Measurements from ENCODE around the gene NR2C2. TPM values are rescaled to one million over a fixed set of nuclear protein-coding genes. Genes with fewer than 3 reads are reported as not detected.

Gene NR2C2
- total RNA-seq, 1 experiment from 2014 or later = 41.5 TPM

GRCh38 chr3:14976317-14976716, 28.9 kb downstream of the NR2C2 start:
- intact Hi-C loops (cut with micrococcal nuclease; ENCODE audit: unreplicated experiment) = no loop called here
- no TSS peak for BruUV-seq (replicated peaks)
- DNase-seq = no peak
- H3K9me3 Mint-ChIP-seq (ENCODE audit: low read depth, unreplicated experiment) = peaks cover 2% of the 10 kb centered on the region
- no peak overlapping the region for H3K4me3 Mint-ChIP-seq (ENCODE audit: low read depth, unreplicated experiment)
- H3K27ac Mint-ChIP-seq (ENCODE audit: unreplicated experiment) = no peak overlapping the region
- CTCF ChIA-PET = no interaction called here
- no peak for TF ChIP-seq CTCF (IDR thresholded peaks at IDR 0.05; ENCODE audit: unreplicated experiment)
- no peaks in the 10 kb centered on the region for H3K36me3 Mint-ChIP-seq (ENCODE audit: insufficient read depth, unreplicated experiment)
- H3K4me1 Mint-ChIP-seq (ENCODE audit: low read depth, unreplicated experiment) = no peaks in the 10 kb centered on the region
- H3K27me3 Mint-ChIP-seq (ENCODE audit: unreplicated experiment) = no peaks in the 10 kb centered on the region

GRCh38 chr3:14980689-14981088, 33.3 kb downstream of the NR2C2 start:
- Mint-ChIP-seq H3K27ac (ENCODE audit: unreplicated experiment) (no peak overlapping the region), H3K4me3 (ENCODE audit: low read depth, unreplicated experiment) (no peak overlapping the region), H3K36me3 (ENCODE audit: insufficient read depth, unreplicated experiment) (no peaks in the 10 kb centered on the region), H3K4me1 (ENCODE audit: low read depth, unreplicated experiment) (no peaks in the 10 kb centered on the region), H3K9me3 (ENCODE audit: low read depth, unreplicated experiment) (peaks cover 6% of the 10 kb centered on the region), H3K27me3 (ENCODE audit: unreplicated experiment) (no peaks in the 10 kb centered on the region)
- BruUV-seq (replicated peaks) = no TSS peak
- DNase-seq = no peak
- no peak for TF ChIP-seq CTCF (IDR thresholded peaks at IDR 0.05; ENCODE audit: unreplicated experiment)
- CTCF ChIA-PET = interaction anchor here (0.5 kb wide), 1 partner anchor 26 kb away, joined by 6 read pairs; no protein-coding TSS in a partner anchor
- intact Hi-C loops (cut with micrococcal nuclease; ENCODE audit: unreplicated experiment) = no loop called here

GRCh38 chr3:14984581-14985113, 37.3 kb downstream of the NR2C2 start:
- H3K27ac Mint-ChIP-seq (ENCODE audit: unreplicated experiment) = no peak overlapping the region
- intact Hi-C loops (cut with micrococcal nuclease; ENCODE audit: unreplicated experiment) = no loop called here
- no peaks in the 10 kb centered on the region for H3K36me3 Mint-ChIP-seq (ENCODE audit: insufficient read depth, unreplicated experiment)
- no peak for TF ChIP-seq CTCF (IDR thresholded peaks at IDR 0.05; ENCODE audit: unreplicated experiment)
- DNase-seq = no peak
- H3K4me3 Mint-ChIP-seq (ENCODE audit: low read depth, unreplicated experiment) = no peak overlapping the region
- CTCF ChIA-PET = no interaction called here
- H3K4me1 Mint-ChIP-seq (ENCODE audit: low read depth, unreplicated experiment) = no peaks in the 10 kb centered on the region
- H3K27me3 Mint-ChIP-seq (ENCODE audit: unreplicated experiment) = no peaks in the 10 kb centered on the region
- peaks cover 6% of the 10 kb centered on the region for H3K9me3 Mint-ChIP-seq (ENCODE audit: low read depth, unreplicated experiment)
- no TSS peak for BruUV-seq (replicated peaks)

DNA sequence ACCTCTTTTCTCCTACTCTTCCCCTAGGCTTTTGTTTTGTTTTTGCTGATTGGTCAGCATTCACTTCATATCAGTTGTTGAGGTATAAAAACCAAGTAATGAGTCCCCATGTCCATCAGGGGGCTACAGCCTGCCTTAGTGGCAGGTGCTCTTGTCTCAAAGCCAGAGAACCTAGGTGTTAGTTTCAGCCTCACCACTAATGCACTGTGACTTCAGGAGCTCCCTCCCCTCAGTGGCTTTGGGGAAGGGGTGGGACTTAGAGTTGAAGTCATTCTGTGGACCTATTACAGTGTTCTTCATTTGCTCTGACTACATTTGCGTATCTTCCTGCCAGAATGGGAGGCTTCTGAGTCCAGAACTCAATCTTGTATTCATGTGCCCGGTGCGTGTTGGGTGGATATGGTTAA, 41.6 kb downstream of the NR2C2 start:
- Mint-ChIP-seq H3K27me3 (ENCODE audit: unreplicated experiment) (no peaks in the 10 kb centered on the region), H3K27ac (ENCODE audit: unreplicated experiment) (no peak overlapping the region), H3K4me1 (ENCODE audit: low read depth, unreplicated experiment) (no peaks in the 10 kb centered on the region), H3K4me3 (ENCODE audit: low read depth, unreplicated experiment) (no peak overlapping the region), H3K36me3 (ENCODE audit: insufficient read depth, unreplicated experiment) (no peaks in the 10 kb centered on the region), H3K9me3 (ENCODE audit: low read depth, unreplicated experiment) (peaks cover 6% of the 10 kb centered on the region)
- no TSS peak for BruUV-seq (replicated peaks)
- intact Hi-C loops (cut with micrococcal nuclease; ENCODE audit: unreplicated experiment) = no loop called here
- TF ChIP-seq CTCF (IDR thresholded peaks at IDR 0.05; ENCODE audit: unreplicated experiment) = no peak
- CTCF ChIA-PET = no interaction called here
- no peak for DNase-seq
